Measurements from ENCODE around the gene DNMT3A. TPM values are rescaled to one million over a fixed set of nuclear protein-coding genes. Genes with fewer than 3 reads are reported as not detected.

DNMT3A gene
- total RNA-seq (2021; fragmentation: NEBNext Ultra II Directional; extraction: Animal tissue kit (Norgen Biotek cat#: 25700)) (162 and 178 TPM in 2 replicates), polyA plus RNA-seq (2011; rRNA removed) (33.6 and 50.8 TPM in 2 replicates), polyA minus RNA-seq (2011; rRNA and poly(A)+ RNA removed) (80.2 and 102 TPM in 2 replicates)
- polyA plus RNA-seq (2011; cell fraction: cytosol; rRNA removed), result 36.6 TPM
- 120 TPM for polyA plus RNA-seq (2011; cell fraction: nucleus; rRNA removed)
- 95.4 to 118 TPM (median 100 TPM) in 4 replicates for polyA plus RNA-seq (2012, experiment 1 of 2)
- polyA plus RNA-seq (2012, experiment 2 of 2), result 19.1 TPM
- polyA plus RNA-seq (2013, experiment 1 of 2), result 58.9 TPM
- polyA plus RNA-seq (2013, experiment 2 of 2), result 54.4 TPM
- 99.8 TPM for polyA minus RNA-seq (2011; cell fraction: cytosol; rRNA and poly(A)+ RNA removed)
- polyA minus RNA-seq (2011; cell fraction: nucleus; rRNA and poly(A)+ RNA removed), result 85.2 TPM
- long read RNA-seq, experiment 1, partial matches to known transcripts, result 15 of 29 reads
- long read RNA-seq, experiment 1, other reads (novel, unspliced or antisense), result 13 of 29 reads
- long read RNA-seq, experiment 2, transcript DNMT3A-205 (18 exons, 2,300 nt), result major isoform, 9 of 125 reads
- long read RNA-seq, experiment 2, partial matches to known transcripts, result 78 of 125 reads
- long read RNA-seq, experiment 2, other reads (novel, unspliced or antisense), result 36 of 125 reads

GRCh38 chr2:25341753-25342371 lies at the start of gene DNMT3A:
TSS of gene DNMT3A (minus strand) at chr2:25341925. CDS start at chr2:25313984, 27,941 bp downstream.
- no peak within 1 kb of the TSS for H4K5ac ChIP-seq (ENCODE audit: insufficient read length, low read depth, low read length)
- peak within 1 kb of the TSS; percentile 83; the same call in 1 of the 2 replicates for H3K18ac ChIP-seq (ENCODE audit: extremely low read depth, low read length)
- FAIRE-seq (no peak), DNase-seq (ENCODE audit: low read depth in 1 of 2, low spot score in 2 of 2) (no peak)
- H3K4me3 ChIP-seq (ENCODE audit: extremely low read depth in 1 of 4, insufficient read depth in 2 of 4, low read depth in 3 of 4, low read length in 4 of 4), result peak within 1 kb of the TSS; percentile 38 to 68 (median 48); a peak in 7 of 8 replicates
- H3K36me3 ChIP-seq (ENCODE audit: control insufficient read depth in 2 of 4, insufficient read depth in 4 of 4, low read length in 3 of 4), result no peaks in the 10 kb centered on the region
- H3K9me3 ChIP-seq (ENCODE audit: insufficient read depth in 2 of 2, low read depth in 1 of 2, low read length in 1 of 2), result no peaks in the 10 kb centered on the region
- H3K27me3 ChIP-seq (replicated peaks in 1 of 4; ENCODE audit: control insufficient read depth in 3 of 4, extremely low read depth in 1 of 4, insufficient read depth in 3 of 4, low read length in 3 of 4), result peaks cover 0 to 18% (median 12%) of the 10 kb centered on the region in 4 experiments; a peak in 6 of 7 replicates
- H2AFZ ChIP-seq (ENCODE audit: low read length), result no peak within 1 kb of the TSS
- H3K79me1 ChIP-seq (ENCODE audit: low read depth, low read length), result no peaks in the 10 kb centered on the region; the same call in 1 of the 2 replicates
- peaks cover 3 to 8% of the 10 kb centered on the region in 2 experiments for H4K20me1 ChIP-seq (replicated peaks in 1 of 2; ENCODE audit: control insufficient read depth in 1 of 2, insufficient read depth in 2 of 2, low read length in 2 of 2)
- no peak within 1 kb of the TSS for H2BK20ac ChIP-seq (ENCODE audit: low read length)
- H4K91ac ChIP-seq (replicated peaks; ENCODE audit: insufficient read length, low read length), result no peak within 1 kb of the TSS
- no peak within 1 kb of the TSS for H3K27ac ChIP-seq (ENCODE audit: low read depth, low read length)
- TF ChIP-seq SP4 (IDR thresholded peaks at IDR 0.05; ENCODE audit: low read length), result no peak
- no peak for TF ChIP-seq CHD2 (IDR thresholded peaks at IDR 0.05; ENCODE audit: low read length)
- TF ChIP-seq, protein P1, sequence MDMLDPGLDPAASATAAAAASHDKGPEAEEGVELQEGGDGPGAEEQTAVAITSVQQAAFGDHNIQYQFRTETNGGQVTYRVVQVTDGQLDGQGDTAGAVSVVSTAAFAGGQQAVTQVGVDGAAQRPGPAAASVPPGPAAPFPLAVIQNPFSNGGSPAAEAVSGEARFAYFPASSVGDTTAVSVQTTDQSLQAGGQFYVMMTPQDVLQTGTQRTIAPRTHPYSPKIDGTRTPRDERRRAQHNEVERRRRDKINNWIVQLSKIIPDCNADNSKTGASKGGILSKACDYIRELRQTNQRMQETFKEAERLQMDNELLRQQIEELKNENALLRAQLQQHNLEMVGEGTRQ (IDR thresholded peaks at IDR 0.05; ENCODE audit: low read length), result no peak
- no peak for TF ChIP-seq EGR1 (IDR thresholded peaks at IDR 0.05; ENCODE audit: borderline replicate concordance, low read depth, low read length)
- TF ChIP-seq POLR2A (IDR thresholded peaks at IDR 0.05; ENCODE audit: control extremely low read depth in 1 of 2, low read depth in 2 of 2, low read length in 2 of 2), result no peak
- peak; percentile 28 for TF ChIP-seq KDM4A (IDR thresholded peaks at IDR 0.05; ENCODE audit: low read depth, low read length, severe bottlenecking)
- TF ChIP-seq RAD21 (IDR thresholded peaks at IDR 0.05 in 1 of 2, conservative IDR thresholded peaks at IDR 0.05 in 1 of 2; ENCODE audit: low read depth in 2 of 2, low read length in 2 of 2), result no peak
- H3K14ac ChIP-seq (ENCODE audit: insufficient read length), result no peak within 1 kb of the TSS
- peak within 1 kb of the TSS in 1 of 4 experiments; percentile 35; a peak in 1 of 7 replicates for H3K9ac ChIP-seq (replicated peaks in 1 of 4; ENCODE audit: extremely low read depth in 1 of 4, low read depth in 3 of 4, low read length in 3 of 4)
- 0% methylated on average over 22 of the region's 100 CpGs; no CpG with 5 or more reads in 1 of the 2 experiments for WGBS, 2 experiments (ENCODE audit: extremely low coverage in 1 of 2, insufficient coverage in 1 of 2, insufficient read length in 1 of 2, insufficient replicate concordance in 2 of 2, low coverage in 1 of 2, low lambda C conversion rate in 2 of 2, missing lambda C conversion rate in 1 of 2)
- no peak within 1 kb of the TSS for H2AK5ac ChIP-seq (ENCODE audit: low read depth, low read length)
- 0 out of 2 replicates have a peak within 1 kb of the TSS, but pooled peaks have one; percentile 27 for H2BK12ac ChIP-seq (ENCODE audit: low read depth, low read length)
- H2BK15ac ChIP-seq (ENCODE audit: low read length), result 0 out of 2 replicates have a peak within 1 kb of the TSS, but pooled peaks have one; percentile 92
- CTCF ChIA-PET (ENCODE audit: partially characterized antibody), result interaction anchor here (0.6 to 3.3 kb wide), 11 partner anchors 12 to 142 kb away, joined by 3 to 23 read pairs (median 8); no protein-coding TSS in a partner anchor
- H3K4ac ChIP-seq (replicated peaks; ENCODE audit: insufficient read length, low read depth, low read length), result no peak within 1 kb of the TSS
- H3K79me2 ChIP-seq (ENCODE audit: control insufficient read depth in 1 of 2, insufficient read depth in 2 of 2, low read length in 2 of 2), result peaks cover 0 to 4% of the 10 kb centered on the region in 2 experiments; a peak in 1 of 4 replicates
- peaks cover 8% of the 10 kb centered on the region; the same call in 1 of the 2 replicates for H3K23me2 ChIP-seq (ENCODE audit: low read depth, low read length)
- H3K4me2 ChIP-seq (ENCODE audit: insufficient read depth in 1 of 2, low read depth in 2 of 2, low read length in 2 of 2), result peak within 1 kb of the TSS; percentile 72 to 83
- POLR2A ChIA-PET (ENCODE audit: partially characterized antibody), result no interaction called here
- H2BK5ac ChIP-seq (ENCODE audit: low read depth, low read length), result no peak within 1 kb of the TSS
- H4K8ac ChIP-seq (ENCODE audit: extremely low read depth, insufficient read depth, low read length), result no peak within 1 kb of the TSS
- H3K56ac ChIP-seq (replicated peaks; ENCODE audit: insufficient read length, low read depth, low read length), result no peak within 1 kb of the TSS
- H2BK120ac ChIP-seq (replicated peaks; ENCODE audit: low read depth, low read length), result no peak within 1 kb of the TSS
- H3K4me1 ChIP-seq (replicated peaks in 1 of 4; ENCODE audit: control insufficient read depth in 3 of 4, insufficient read depth in 4 of 4, low read length in 3 of 4), result peaks cover 3 to 21% (median 12%) of the 10 kb centered on the region in 4 experiments
- H3K23ac ChIP-seq (ENCODE audit: insufficient read length), result no peak within 1 kb of the TSS
